ENCODE data around the gene CEBPE.

CEBPE gene

DNA sequence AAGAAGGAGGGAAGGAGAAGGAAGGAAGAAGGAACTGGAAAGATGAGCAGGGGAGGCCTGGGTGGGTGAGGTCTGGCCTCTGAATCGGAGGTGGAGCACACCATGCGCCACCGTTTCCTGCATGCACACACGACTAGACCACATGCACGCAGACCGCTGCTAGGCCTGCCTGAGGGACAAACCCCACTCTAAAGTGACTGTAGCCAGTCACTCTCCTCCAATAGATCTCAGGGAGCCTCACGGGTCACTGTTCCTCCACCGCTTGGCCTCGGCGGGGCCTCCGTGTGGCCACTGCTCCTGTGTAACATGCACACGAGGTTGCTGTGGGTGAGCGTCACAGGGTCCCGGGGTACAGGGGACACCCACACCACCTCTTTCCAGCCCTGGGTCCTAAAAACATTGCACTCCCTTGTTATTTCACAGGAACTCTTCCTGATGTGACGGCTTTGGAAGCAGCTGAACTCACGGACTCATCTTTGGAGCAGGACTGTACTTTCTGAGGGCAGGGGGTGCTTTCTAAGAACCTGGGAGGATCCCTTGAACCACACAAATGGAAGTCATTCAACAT lies 17.6 kb upstream of the CEBPE start:
- no peak for TF ChIP-seq ZNF274 (IDR thresholded peaks at IDR 0.05; ENCODE audit: low read depth, low read length)
- H3K4me3 ChIP-seq (ENCODE audit: low read length) = no peak overlapping the region

DNA sequence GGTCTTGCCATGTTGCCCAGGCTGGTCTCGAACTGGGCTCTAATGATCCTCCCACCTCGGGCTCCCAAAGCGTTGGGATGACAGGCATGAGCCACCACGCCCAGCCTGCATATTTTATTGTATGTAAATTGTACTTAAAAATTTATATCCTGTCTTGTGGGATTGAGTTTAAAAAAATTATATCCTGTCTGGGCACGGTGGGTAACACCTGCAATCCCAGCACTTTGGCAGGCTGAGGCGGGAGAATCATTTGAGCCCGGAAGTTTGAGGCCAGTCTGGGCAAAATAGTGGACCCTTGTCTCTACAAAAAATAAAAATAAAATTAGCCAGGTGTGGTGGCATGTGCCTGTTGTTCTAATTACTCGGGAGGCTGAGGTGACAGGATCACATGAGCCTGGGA lies 13.9 kb upstream of the CEBPE start:
- H3K4me3 ChIP-seq (ENCODE audit: low read length) = no peak overlapping the region
- TF ChIP-seq ZNF274 (IDR thresholded peaks at IDR 0.05; ENCODE audit: low read depth, low read length) = no peak

DNA sequence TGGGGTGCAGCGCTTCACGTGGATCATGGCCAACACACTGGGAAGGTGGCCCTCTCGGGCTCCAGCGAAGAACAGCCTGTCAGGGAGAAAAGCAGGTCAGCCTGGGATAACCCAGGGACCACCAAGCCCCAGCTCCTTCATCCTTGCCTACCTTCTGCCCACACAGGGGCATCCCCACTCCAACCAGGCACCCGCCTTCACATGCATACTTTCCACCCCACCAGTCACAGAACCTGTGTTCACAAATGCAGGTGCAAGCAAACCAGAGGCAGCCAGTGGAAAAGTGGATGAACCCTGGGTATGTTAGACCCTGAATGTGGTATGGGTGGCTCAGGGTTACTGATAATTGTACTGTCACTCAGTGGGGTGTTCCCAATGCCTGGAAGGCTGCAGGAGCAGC lies 12.4 kb upstream of the CEBPE start:
- no peak overlapping the region for H3K4me3 ChIP-seq (ENCODE audit: low read length)

DNA sequence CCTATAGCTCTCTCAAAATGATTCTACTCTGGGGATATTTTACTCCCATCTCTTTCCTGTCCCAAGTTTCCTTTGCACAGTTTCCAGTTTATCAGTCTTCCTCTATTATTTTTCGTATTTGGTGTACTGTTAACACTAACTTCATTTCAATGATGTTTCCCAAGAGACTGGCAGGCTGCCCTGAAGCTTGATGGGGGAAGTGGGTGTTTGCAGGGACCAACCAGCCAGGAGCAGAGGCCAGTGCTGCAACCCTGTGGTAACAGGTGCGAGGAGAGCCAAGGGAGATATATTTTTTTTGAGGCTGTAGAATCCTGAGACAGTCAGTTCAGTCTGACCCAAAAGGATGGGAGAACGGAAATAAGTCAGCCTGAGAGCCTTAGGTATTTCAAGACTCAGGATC lies 11.8 kb upstream of the CEBPE start:
- no peak overlapping the region for H3K4me3 ChIP-seq (ENCODE audit: low read length)
- TF ChIP-seq ZNF274 (IDR thresholded peaks at IDR 0.05; ENCODE audit: low read depth, low read length) = no peak

More for the DNA sequence above, 12.4 kb upstream of the CEBPE start:
- TF ChIP-seq ZNF274 (IDR thresholded peaks at IDR 0.05; ENCODE audit: low read depth, low read length) = no peak

DNA sequence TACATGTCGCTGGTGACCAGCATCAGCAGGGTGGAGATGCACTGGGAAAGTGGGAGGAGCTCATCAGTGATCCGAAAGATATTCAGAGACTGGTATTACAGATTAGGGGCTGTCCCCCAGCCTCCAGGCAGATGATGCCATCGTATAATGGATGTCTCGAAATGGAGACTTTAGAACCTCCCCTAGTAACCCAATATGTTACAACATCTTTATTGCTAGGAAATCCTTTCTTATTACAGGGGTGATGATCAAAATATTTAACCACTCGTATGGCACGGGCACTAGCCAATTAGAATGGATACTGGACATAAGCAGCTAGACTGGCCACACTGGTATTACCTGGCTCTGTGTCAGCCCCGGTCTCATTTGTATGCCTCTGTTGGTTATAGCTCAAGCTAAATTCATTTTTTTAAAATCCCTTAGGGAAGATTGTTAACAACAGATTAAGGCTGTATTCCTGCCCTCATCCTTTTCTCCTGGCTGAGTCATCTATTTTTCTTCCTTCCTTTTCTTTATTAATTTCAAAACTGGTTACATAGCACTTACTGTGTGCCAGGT lies 10.8 kb upstream of the CEBPE start:
- no peak for TF ChIP-seq ZNF274 (IDR thresholded peaks at IDR 0.05; ENCODE audit: low read depth, low read length)
- no peak overlapping the region for H3K4me3 ChIP-seq (ENCODE audit: low read length)

DNA sequence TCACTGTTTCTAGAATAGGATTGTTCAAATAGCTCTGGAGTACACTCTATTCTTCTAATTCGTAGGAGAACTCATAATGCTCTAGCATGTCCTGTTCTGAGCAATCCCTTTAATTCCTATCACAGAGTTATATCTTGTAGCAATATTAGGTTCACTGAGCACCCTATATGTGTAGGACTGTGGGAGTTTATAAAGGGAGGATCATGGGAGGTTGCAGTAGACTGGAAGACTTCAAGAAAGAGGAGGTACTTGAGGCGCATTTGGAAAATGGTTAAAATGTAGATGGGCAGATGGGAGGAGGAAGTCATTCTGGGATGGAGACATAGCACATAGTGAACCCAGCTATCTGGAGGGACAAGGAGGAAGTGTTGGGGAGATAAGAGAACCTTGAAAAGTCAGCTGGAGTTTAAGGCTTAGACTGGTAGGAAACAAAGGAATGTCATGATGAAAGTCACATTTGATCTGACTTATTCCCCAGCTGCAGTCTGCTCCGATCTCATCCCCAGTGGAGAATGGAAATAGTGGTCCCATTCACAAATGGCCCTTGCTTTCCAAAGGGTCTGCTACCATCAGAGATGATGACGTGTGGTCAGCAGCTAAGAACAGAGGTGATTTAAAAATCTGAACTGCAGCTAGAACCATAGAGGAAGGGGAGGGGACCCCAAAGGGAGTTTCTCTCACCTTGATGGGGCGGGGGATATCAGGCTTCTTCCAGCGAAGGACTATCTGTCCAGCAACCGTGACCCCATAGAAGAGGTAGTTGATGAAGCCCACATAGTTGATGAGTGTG lies 10.1 kb upstream of the CEBPE start:
- no peak for TF ChIP-seq ZNF274 (IDR thresholded peaks at IDR 0.05; ENCODE audit: low read depth, low read length)
- H3K4me3 ChIP-seq (ENCODE audit: low read length) = no peak overlapping the region

DNA sequence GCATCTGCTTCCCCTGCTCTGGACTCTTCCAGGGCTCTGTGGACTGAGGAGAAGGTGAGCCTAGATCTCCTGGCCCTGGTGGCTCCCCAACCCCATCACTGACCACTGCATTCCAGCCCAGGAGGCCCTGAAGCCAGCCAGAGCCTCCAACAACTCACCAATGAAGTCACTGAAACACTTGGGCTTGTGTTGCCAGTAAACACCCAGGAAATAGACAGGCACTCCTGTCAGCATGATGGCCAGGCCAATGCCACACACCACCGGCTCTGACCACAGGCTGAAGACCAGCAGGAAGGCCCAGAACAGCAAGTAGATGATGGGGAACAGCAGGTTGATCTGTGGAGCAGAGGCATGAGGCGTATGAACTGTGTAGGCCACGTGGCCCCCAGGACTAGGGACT lies 8.8 kb upstream of the CEBPE start:
- H3K4me3 ChIP-seq (ENCODE audit: low read length) = no peak overlapping the region
- no peak for TF ChIP-seq ZNF274 (IDR thresholded peaks at IDR 0.05; ENCODE audit: low read depth, low read length)

DNA sequence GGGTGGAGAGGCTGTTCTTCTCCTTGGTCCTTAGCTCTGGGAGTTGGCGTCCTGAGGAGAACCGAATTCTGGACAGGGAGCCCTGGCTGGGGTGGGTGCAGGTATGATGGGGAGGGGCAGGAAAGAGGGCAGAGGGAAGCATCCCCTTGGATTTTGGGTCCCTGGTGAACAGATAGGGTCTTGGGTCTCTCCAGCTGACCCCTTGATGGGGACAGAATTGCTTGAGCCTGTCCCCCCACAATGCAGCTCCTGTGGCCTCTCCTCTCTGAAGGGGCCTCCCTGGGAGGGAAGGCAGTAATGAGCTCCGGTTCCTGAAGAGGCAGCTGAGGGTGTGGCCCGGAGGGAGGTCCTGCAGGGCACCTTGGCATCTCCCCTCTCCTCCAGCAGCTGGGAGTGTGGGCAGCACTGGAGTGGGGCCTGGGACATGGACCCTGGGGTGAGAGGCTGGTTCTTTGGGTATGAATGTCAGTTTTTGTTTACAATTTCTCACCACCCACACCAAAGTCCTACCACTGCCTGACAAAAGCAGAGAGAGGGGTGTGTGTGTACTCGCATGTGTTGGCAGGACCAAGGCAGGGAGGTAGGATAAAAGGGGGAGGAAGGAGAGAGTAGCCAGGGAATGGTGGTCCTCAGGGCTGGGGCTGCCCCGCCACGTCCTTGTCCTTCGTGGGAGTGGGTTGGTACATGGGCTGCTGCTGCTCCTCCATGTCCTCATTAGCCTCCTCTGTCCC lies 7.7 kb upstream of the CEBPE start:
- H3K4me3 ChIP-seq (ENCODE audit: low read length) = no peak overlapping the region
- TF ChIP-seq ZNF274 (IDR thresholded peaks at IDR 0.05; ENCODE audit: low read depth, low read length) = no peak

DNA sequence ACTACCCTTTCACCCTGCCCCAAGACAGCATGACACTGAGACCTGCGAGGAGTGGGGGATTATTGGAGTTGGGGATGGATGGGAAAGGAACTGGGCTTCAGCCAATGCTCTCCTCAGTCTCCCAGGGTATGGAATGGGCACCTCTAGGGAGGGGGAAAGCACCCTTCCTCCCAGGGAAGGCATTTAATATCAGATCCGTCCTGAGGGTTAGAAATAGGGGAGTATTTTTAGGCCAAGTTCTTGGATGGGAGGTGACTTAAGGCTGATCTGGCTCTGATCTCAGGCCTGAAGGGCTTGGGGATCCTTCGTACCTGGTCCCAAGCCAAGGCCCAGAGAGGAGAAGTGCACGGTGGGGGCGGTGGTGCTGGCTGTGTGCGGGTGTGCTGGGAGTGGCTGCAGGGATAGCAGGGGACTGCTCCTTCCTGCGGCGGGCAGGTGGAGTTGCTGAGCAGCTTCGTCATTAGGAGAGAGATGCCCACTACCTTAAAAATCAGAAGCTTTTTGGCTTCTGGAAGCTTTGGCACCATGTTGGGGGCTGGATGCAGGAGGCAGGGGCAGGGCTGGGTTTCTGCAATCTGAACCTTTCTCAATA lies 7.0 kb upstream of the CEBPE start:
- no peak overlapping the region for H3K4me3 ChIP-seq (ENCODE audit: low read length)
- no peak for TF ChIP-seq ZNF274 (IDR thresholded peaks at IDR 0.05; ENCODE audit: low read depth, low read length)

DNA sequence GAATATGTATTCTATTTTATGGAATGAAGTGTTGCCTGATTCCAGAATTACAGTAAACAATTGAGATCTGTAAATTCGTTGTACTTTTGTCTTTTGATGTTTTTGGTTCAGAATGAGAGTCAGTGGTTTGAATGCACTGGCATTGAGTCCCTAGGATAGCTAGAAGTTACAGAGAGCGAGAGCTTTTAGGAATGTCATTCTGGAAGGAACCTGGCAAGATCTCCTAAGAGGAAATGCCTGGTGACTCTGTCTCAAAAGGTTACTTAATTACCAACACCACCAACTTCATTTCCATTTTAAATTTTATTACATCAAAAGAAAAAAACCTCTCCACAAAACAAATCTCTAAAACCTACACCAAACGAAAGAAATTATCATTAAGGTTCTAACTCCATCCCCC lies 6.0 kb upstream of the CEBPE start:
- TF ChIP-seq ZNF274 (IDR thresholded peaks at IDR 0.05; ENCODE audit: low read depth, low read length) = no peak
- H3K4me3 ChIP-seq (ENCODE audit: low read length) = no peak overlapping the region

DNA sequence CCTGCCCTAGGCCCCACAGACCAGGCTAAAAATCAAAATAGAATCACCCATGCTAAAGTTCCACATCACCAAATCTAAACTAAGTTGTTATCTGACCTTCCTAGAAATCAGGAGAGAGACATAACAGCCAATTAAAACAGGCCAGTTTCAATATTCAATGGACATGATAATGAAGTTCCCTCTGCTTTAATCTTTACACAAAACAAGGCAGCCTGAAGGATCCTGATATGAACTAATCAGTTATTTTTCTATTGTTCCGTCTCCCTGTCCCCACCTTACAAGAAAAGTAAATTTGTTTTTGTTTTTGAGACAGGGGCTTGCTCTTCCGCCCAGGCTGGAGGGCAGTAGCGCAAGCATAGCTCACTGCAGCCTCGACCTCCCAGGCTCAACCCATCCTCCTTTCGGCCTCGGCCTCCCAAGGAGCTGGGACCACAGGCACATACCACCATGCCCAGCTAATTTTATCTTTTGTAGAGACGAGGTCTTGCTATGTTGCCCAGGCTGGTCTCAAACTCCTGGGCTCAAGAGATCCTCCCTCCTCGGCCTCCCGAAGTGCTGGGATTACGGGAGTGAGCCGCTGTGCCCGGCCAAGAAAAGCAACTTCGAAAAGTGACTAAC lies 5.4 kb upstream of the CEBPE start:
- no peak overlapping the region for H3K4me3 ChIP-seq (ENCODE audit: low read length)
- no peak for TF ChIP-seq ZNF274 (IDR thresholded peaks at IDR 0.05; ENCODE audit: low read depth, low read length)

DNA sequence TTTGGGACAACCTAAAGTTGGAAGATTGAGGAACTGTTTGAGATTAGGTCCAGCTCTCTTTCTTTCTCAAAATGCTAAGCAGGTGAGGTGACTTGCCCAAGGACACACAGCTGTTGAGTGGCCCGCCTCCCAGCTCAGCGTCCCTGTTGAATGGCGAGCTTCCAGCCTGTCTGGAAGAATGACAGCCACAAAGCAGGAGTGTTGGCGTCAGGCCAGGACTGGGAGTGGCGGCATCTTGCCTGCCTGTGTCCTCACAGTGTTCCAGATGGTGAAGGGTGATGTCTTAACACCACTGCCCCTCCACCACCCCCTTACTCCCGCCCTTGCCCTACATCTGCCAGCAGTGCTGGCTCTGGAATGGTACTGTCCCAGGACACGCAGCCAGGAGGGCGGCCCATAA lies 4.4 kb upstream of the CEBPE start:
- no peak for TF ChIP-seq ZNF274 (IDR thresholded peaks at IDR 0.05; ENCODE audit: low read depth, low read length)
- H3K4me3 ChIP-seq (ENCODE audit: low read length) = no peak overlapping the region

DNA sequence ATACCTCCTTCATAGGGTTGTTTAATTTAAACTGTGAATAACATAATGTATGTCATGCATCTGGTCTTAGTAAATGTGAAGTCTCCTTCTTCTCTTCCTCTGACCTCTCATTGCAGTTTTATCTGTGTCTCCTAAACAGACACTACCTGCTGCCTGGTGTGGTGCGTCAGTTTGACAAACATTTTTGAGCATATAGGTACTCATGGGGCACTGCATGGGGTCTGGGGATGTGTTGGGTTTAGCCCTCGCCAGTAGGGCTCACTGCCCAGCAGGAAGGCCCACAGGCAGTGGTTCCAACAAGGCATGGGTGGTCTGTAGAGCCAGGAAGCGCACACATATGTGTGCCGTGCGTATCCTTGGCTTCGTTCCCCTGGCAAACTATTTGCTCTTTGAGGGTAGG lies 3.0 kb upstream of the CEBPE start:
- no peak for TF ChIP-seq ZNF274 (IDR thresholded peaks at IDR 0.05; ENCODE audit: low read depth, low read length)
- no peak overlapping the region for H3K4me3 ChIP-seq (ENCODE audit: low read length)

DNA sequence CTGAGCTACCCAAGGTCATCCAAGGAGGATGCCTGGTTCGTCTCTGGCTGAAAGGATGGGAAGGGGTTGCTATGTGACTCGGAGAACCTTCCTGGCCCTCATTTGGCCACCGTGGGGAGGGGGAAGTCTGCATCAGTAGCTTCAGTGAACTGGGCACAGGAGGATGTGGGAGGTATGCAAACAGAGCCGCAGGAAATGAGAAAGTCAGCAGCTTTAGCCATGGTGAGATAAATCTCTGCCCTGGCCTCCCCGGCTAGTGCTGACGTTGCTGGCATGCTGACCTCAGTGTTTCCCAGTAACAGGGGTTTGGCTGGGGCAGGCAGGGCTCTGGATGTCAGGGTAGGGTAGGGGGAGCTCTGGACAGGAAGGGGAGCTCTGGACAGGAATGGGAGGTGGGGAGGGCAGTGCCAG lies 2.3 kb upstream of the CEBPE start:
- no peak for TF ChIP-seq ZNF274 (IDR thresholded peaks at IDR 0.05; ENCODE audit: low read depth, low read length)
- no peak overlapping the region for H3K4me3 ChIP-seq (ENCODE audit: low read length)
